Nephron (organoid): ENCODE measurements around the gene RERE.
"Not testable (repeated sequence)": the region's sequence is repeated elsewhere in the genome, so short reads cannot be mapped to it uniquely, and the experiment has no call there.

Source experiments
- H3K27ac Mint-ChIP-seq, 3 experiments: 2 replicates each; pipeline ENCODE4 v1.8.0; 2020; ENCODE audit warnings: mixed read lengths in 3 of 3, mild to moderate bottlenecking in 2 of 3, moderate library complexity in 1 of 3
- H3K27me3 Mint-ChIP-seq: 2 replicates; pipeline ENCODE4 v1.8.0; 2021; ENCODE audit warnings: low read depth, mild to moderate bottlenecking, moderate library complexity, mixed read lengths
- H3K36me3 Mint-ChIP-seq: 2 replicates; pipeline ENCODE4 v1.8.0; 2020; ENCODE audit warnings: low read depth, mixed read lengths
- H3K4me1 Mint-ChIP-seq: 2 replicates; pipeline ENCODE4 v1.8.0; 2020; ENCODE audit warnings: mixed read lengths
- H3K4me3 Mint-ChIP-seq, 3 experiments: 2 replicates each; pipeline ENCODE4 v1.8.0; 2020; ENCODE audit warnings: mild to moderate bottlenecking in 3 of 3, mixed read lengths in 3 of 3, moderate library complexity in 2 of 3
- H3K9me3 Mint-ChIP-seq: 2 replicates; pipeline ENCODE4 v1.8.0; 2020; ENCODE audit warnings: mixed read lengths
- TF ChIP-seq, protein P1 (sequence below), 3 experiments: fragments of 200-600 bp; sonication (generic); IDR thresholded peaks; one replicate each; pipeline ENCODE4 v1.5.0; 2021; ENCODE audit warnings: antibody characterized with exemption in 3 of 3; ENCODE audit not compliant: unreplicated experiment in 3 of 3

The RERE gene

DNA sequence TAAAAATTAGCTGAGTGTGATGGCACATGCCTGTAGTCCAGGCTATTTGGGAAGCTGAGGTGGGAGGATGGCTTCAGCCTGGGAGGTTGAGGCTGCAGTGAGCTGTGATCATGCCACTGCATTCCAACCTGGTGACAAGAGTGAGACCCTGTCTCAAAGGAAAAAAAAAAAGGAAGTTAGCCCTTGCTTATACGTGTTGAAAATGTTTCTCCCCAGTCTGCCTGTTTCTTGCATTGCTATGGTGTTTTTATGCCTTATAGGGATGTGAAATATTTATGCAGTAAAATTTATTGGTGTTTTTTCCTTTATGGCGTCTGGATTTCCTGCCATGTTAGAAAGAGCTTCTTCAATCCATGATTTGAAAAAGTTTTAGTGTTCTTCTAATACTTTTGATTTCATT is 3.6 kb upstream of the RERE start:
- TF ChIP-seq, protein P1, sequence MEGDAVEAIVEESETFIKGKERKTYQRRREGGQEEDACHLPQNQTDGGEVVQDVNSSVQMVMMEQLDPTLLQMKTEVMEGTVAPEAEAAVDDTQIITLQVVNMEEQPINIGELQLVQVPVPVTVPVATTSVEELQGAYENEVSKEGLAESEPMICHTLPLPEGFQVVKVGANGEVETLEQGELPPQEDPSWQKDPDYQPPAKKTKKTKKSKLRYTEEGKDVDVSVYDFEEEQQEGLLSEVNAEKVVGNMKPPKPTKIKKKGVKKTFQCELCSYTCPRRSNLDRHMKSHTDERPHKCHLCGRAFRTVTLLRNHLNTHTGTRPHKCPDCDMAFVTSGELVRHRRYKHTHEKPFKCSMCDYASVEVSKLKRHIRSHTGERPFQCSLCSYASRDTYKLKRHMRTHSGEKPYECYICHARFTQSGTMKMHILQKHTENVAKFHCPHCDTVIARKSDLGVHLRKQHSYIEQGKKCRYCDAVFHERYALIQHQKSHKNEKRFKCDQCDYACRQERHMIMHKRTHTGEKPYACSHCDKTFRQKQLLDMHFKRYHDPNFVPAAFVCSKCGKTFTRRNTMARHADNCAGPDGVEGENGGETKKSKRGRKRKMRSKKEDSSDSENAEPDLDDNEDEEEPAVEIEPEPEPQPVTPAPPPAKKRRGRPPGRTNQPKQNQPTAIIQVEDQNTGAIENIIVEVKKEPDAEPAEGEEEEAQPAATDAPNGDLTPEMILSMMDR (IDR thresholded peaks at IDR 0.05; ENCODE audit: unreplicated experiment in 3 of 3), result no peak
- Mint-ChIP-seq H3K27me3 (peaks cover 10% of the 10 kb centered on the region), H3K27ac (peak overlapping the region; percentile 82 to 99 (median 93)), H3K4me3 (peak overlapping the region; percentile 42 to 73 (median 61)), H3K9me3 (no peaks in the 10 kb centered on the region), H3K4me1 (peaks cover 48% of the 10 kb centered on the region), H3K36me3 (no peaks in the 10 kb centered on the region)

DNA sequence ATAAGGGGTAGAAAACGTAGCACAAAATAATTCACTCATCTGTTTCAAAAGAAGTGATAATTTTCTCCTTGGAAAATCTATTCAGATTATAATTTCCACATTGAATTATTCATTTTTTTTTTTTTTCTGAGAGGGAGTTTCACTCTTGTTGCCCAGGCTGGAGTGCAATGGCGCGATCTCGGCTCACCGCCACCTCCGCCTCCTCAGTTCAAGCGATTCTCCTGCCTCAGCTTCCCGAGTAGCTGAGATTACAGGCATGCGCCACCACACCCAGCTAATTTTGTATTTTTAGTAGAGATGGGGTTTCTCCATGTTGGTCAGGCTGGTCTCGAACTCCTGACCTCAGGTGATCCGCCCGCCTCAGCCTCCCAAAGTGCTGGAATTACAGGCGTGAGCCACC is 1.3 kb upstream of the RERE start:
- Mint-ChIP-seq H3K27ac (peak overlapping the region; percentile 95 to 98 (median 98)), H3K4me3 (peak overlapping the region; percentile 84 to 94 (median 94)), H3K4me1 (peaks cover 61% of the 10 kb centered on the region)
- not testable (repeated sequence) for H3K27me3 Mint-ChIP-seq, H3K36me3 Mint-ChIP-seq, H3K9me3 Mint-ChIP-seq

DNA sequence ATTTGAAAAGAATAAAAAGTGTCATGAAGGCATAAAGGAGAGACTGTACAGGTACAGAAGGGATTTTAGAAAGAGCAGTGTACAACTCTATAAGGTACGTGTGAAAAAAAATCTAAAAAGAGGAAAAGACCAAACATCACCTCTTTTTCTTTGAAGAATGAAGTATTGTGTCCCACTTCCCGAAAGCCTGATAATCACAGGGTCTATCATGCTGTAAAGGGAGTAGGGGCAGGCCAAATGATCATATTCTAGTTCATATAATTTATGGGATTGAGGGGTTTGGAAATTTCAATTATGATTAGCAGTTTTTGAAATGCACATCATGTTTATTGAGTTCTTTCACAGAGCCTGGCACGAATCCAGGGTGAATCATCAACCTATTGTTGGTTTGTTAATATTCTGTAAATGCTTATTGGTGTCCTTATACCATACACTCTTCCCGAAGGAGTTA is 910 bp upstream of the RERE start:
- H3K4me3 Mint-ChIP-seq, result peak overlapping the region; percentile 84 to 94 (median 94)
- no peaks in the 10 kb centered on the region for H3K9me3 Mint-ChIP-seq
- peak overlapping the region; percentile 95 to 98 (median 98) for H3K27ac Mint-ChIP-seq
- H3K27me3 Mint-ChIP-seq, result peaks cover 5% of the 10 kb centered on the region
- no peaks in the 10 kb centered on the region for H3K36me3 Mint-ChIP-seq
- H3K4me1 Mint-ChIP-seq, result peaks cover 60% of the 10 kb centered on the region
- TF ChIP-seq, protein P1 (IDR thresholded peaks at IDR 0.05; ENCODE audit: unreplicated experiment in 3 of 3), result no peak

DNA sequence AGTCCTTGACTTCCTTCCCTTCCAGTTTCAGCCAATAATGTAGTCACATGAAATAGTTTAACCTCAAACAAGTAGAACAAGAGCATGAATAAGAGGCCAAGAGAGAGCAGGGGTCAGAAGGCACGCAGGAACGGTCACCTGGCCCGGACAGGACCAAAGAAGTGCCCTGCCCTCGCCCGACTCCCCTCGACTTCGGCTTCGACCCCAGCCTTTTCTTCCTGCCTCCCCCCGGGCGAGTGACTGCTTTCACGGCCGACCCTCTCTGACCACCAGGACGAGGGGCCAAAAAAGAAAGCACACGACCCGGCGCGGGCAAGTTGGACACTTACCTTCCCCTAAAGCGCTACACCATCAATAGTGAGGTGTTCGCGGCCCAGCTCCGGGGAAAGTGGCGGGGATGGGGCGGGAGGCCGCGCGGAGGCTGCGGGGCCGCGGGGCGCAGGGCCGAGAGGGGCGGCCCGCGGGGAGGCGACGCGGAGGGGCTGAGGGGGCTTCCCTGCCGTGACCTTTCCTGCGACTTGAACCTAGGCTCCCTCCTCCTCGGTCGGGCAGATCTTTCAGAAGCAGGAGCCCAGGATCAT is 519 bp downstream of the RERE start:
- Mint-ChIP-seq H3K4me3 (peak overlapping the region; percentile 91 to 97 (median 93)), H3K9me3 (no peaks in the 10 kb centered on the region), H3K36me3 (no peaks in the 10 kb centered on the region), H3K27ac (peak overlapping the region; percentile 95 to 98 (median 95)), H3K27me3 (peaks cover 5% of the 10 kb centered on the region), H3K4me1 (peaks cover 54% of the 10 kb centered on the region)
- TF ChIP-seq, protein P1 (IDR thresholded peaks at IDR 0.05; ENCODE audit: unreplicated experiment in 3 of 3), result no peak

DNA sequence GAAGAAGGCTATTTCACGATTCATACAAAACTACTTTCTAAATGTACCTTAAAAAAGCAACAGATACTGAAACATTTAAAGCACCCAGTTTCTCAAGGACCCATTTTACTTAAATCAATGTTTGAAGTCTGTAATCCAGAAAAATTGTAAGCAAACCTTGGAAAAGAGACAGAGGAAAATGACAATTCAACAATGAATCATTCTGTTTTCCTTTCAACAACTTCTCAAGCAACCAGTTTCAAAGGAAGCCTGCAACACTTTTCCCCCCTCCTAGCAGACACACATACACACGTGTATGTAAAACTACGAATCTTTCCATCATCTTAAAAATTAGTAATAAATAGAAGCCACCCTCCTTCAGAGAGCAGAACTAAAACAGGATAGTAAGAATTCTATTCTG is 1.2 kb downstream of the RERE start:
- peak overlapping the region; percentile 95 to 98 (median 95) for H3K27ac Mint-ChIP-seq
- no peaks in the 10 kb centered on the region for H3K36me3 Mint-ChIP-seq
- TF ChIP-seq, protein P1 (IDR thresholded peaks at IDR 0.05; ENCODE audit: unreplicated experiment in 3 of 3), result no peak
- H3K4me3 Mint-ChIP-seq, result peak overlapping the region; percentile 91 to 97 (median 93)
- peaks cover 4% of the 10 kb centered on the region for H3K27me3 Mint-ChIP-seq
- no peaks in the 10 kb centered on the region for H3K9me3 Mint-ChIP-seq
- peaks cover 49% of the 10 kb centered on the region for H3K4me1 Mint-ChIP-seq

DNA sequence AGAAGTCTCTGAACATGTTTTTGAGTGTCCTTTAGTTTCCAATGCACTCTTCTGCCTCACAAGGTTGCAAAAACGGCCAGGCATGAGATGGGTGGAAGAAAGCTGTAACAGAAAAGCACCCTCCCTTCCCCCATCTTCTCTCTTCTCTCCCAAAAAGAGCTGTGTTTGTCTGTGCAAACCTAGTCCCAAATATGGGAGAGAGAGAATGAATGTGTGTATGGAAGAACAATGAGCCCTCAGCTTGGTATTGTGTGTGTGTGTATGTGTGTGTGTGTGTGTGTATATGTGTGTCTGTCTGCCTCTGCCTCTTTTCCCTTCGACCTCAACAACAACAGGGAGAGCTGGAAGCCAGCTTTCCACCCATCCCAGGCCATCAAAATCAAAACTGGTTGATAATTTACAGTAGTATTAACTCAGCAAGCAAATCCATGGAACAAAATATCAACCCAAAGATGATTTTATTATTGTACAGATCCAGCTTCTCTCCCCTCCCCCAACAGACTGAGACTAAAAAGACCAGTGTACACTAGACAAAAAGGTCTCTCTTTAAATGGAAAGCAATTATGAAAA is 1.8 kb downstream of the RERE start:
- Mint-ChIP-seq H3K4me1 (peaks cover 50% of the 10 kb centered on the region), H3K9me3 (no peaks in the 10 kb centered on the region), H3K4me3 (peak overlapping the region; percentile 91 to 97 (median 93)), H3K36me3 (no peaks in the 10 kb centered on the region), H3K27me3 (no peaks in the 10 kb centered on the region), H3K27ac (peak overlapping the region; percentile 95 to 98 (median 95))
- TF ChIP-seq, protein P1 (IDR thresholded peaks at IDR 0.05; ENCODE audit: unreplicated experiment in 3 of 3), result no peak
